Measurements from ENCODE around the gene TBCCD1. TPM values are rescaled to one million over a fixed set of nuclear protein-coding genes. Genes with fewer than 3 reads are reported as not detected.

The TBCCD1 gene
- total RNA-seq, 2 experiments from 2014 or later: 11.9 to 13.5 TPM

DNA sequence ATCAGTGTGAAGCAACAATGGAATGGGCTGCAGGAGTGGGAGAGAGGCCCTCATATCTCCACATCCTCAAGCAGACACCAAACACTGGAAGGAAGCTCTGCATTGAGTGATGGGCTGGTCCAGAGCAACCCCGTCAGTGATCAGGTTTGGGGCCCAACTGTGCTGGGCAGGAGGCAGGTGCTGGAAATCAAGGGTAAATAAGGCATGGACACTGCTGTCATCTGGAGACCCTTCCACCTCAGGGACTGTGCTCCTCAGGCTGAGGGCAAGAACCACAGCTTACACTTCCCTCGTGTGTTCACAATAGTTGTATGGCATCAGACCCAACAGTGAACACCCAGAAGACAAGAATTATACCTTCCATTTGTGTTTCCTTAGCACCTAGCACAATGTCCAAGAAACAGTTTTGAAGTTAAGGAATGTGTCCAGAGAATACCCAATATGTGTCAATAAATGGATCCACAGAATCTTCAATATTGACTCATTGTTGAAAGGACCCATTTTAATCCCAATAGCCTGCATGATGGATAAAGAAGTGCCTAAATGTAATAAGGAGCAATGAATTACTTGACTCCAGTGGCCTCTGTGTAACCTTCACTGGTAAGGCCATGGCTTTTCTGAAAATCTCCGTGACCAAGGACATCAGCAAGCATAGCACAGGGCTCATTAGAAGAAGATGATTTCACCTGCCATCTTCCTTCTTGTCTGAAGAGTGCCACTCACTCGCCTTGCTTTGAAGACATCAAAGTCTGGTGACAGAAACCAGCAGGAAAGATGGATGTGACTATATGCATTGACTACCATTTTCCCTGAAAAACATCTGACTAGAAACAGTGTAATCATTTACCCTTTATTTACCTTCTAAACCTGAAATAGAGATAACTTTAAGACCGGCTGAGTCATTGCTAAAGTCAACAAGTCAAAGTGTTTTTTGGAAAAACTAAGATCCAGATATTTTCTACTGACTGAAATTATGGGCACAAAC lies 38.7 kb upstream of the TBCCD1 start:
- Mint-ChIP-seq H3K4me3 (no peak overlapping the region), H3K27ac (no peak overlapping the region), H3K36me3 (ENCODE audit: low read depth) (no peaks in the 10 kb centered on the region), H3K9me3 (no peaks in the 10 kb centered on the region), H3K4me1 (no peaks in the 10 kb centered on the region), H3K27me3 (peaks cover 7% of the 10 kb centered on the region)
- ChIA-PET POLR2A (no interaction called here), CTCF (interaction anchor here (4.1 kb wide), 1 partner anchor 10 kb away, joined by 25 read pairs; no protein-coding TSS in a partner anchor)
- DNase-seq: no peak

DNA sequence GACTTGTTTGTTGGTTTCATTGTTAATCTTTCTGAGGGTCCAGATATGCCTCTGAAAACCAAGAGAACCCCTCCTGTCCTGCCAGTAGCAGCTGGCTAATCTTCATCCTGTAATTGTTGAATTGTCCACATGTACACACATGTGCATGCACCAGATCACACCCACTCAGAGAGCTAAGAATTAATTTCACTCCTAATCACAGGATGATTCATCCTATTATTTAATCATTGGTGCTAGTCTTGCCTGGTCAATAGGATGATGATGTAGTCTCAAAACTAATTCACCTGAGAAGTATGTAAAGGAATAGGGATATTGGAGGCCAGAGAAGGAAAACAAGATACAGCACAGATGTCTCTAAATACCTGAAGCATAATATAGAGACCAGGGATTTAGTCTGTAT lies 37.9 kb upstream of the TBCCD1 start:
- no peak overlapping the region for H3K4me3 Mint-ChIP-seq
- POLR2A ChIA-PET: no interaction called here
- CTCF ChIA-PET: interaction anchor here (4.1 kb wide), 1 partner anchor 11 kb away, joined by 25 read pairs; no protein-coding TSS in a partner anchor
- H3K36me3 Mint-ChIP-seq (ENCODE audit: low read depth): no peaks in the 10 kb centered on the region
- H3K27me3 Mint-ChIP-seq: peaks cover 7% of the 10 kb centered on the region
- no peak for DNase-seq
- no peaks in the 10 kb centered on the region for H3K9me3 Mint-ChIP-seq
- H3K27ac Mint-ChIP-seq: no peak overlapping the region
- H3K4me1 Mint-ChIP-seq: no peaks in the 10 kb centered on the region

DNA sequence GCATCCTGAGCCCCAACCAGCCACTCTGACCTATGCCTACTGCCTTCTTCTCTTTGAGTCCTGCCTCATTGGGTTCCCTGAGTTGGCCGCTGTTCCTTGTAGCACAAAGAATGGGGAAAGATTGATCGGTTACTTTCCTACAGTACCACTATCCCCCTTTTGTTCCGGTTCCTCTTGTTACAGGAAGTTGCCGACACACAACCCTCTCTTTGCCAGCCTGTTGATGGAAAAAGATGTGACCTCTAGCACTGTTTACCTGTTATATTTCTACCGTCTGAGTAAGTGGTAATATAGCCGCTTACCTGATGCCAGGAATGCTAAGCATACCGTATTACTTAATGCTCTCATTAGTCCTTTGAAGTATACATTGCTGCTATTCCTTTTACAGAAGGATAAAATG lies 36.0 kb upstream of the TBCCD1 start:
- Mint-ChIP-seq H3K4me1 (no peaks in the 10 kb centered on the region), H3K4me3 (no peak overlapping the region), H3K36me3 (ENCODE audit: low read depth) (no peaks in the 10 kb centered on the region), H3K27ac (no peak overlapping the region), H3K27me3 (peaks cover 10% of the 10 kb centered on the region), H3K9me3 (no peaks in the 10 kb centered on the region)
- DNase-seq: no peak
- CTCF ChIA-PET: interaction anchor here (4.1 kb wide), 1 partner anchor 12 kb away, joined by 25 read pairs; no protein-coding TSS in a partner anchor
- POLR2A ChIA-PET: no interaction called here

DNA sequence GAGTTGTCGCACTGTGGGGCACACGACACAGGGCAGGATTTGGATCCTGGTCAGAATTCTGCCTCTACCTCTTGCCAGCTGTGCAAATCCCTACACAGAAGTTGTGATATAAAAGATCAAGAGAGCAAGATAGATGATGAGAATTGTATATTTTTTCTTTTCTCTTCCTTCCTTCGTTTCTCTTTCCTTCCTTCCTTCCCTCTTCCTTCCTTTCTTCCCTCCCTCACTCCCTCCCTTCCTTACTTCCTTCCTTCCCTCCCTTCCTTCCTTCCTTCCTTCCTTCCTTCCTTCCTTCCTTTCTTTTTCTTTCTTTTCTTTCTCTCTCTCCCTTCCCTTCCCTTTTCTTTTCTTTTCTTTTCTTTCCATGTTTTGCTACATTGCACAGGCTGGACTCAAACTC lies 33.8 kb upstream of the TBCCD1 start:
- Mint-ChIP-seq H3K36me3 (ENCODE audit: low read depth) (no peaks in the 10 kb centered on the region), H3K9me3 (no peaks in the 10 kb centered on the region), H3K27me3 (peaks cover 10% of the 10 kb centered on the region), H3K27ac (no peak overlapping the region), H3K4me1 (no peaks in the 10 kb centered on the region), H3K4me3 (no peak overlapping the region)
- CTCF ChIA-PET: interaction anchor here (1.0 to 1.3 kb wide), 2 partner anchors 13 to 16 kb away, joined by 3 to 9 read pairs; no protein-coding TSS in a partner anchor
- POLR2A ChIA-PET: interaction anchor here (1.3 kb wide), 1 partner anchor 183 kb away, joined by 3 read pairs; the partner anchor contains the start of gene EIF4A2
- DNase-seq: no peak

DNA sequence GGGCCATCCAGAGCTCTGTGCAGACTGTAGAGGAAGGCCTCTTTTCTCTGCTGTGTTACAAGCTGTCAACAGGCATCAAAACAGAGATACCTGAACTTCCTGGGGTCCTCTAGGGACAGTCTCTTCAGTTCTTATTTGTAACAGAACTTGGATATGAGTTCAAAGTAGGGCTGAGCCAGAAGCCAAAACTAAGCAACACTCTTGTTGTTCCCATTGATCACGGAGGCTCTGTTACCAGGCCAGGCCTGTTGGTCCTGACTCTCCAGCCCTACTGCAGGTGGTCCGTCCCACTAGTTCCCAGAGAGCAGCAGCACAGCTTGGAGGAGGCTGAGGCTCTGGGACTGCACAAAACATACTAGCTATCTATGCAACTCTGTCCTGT lies 32.6 kb upstream of the TBCCD1 start:
- ChIA-PET POLR2A (interaction anchor here (1.3 kb wide), 1 partner anchor 184 kb away, joined by 3 read pairs; the partner anchor contains the start of gene EIF4A2), CTCF (interaction anchor here (1.0 to 1.3 kb wide), 3 partner anchors 10 to 17 kb away, joined by 3 to 9 read pairs (median 3); no protein-coding TSS in a partner anchor)
- Mint-ChIP-seq H3K4me3 (no peak overlapping the region), H3K4me1 (no peaks in the 10 kb centered on the region), H3K27ac (no peak overlapping the region), H3K27me3 (peaks cover 8% of the 10 kb centered on the region), H3K36me3 (ENCODE audit: low read depth) (no peaks in the 10 kb centered on the region), H3K9me3 (no peaks in the 10 kb centered on the region)
- DNase-seq: no peak

DNA sequence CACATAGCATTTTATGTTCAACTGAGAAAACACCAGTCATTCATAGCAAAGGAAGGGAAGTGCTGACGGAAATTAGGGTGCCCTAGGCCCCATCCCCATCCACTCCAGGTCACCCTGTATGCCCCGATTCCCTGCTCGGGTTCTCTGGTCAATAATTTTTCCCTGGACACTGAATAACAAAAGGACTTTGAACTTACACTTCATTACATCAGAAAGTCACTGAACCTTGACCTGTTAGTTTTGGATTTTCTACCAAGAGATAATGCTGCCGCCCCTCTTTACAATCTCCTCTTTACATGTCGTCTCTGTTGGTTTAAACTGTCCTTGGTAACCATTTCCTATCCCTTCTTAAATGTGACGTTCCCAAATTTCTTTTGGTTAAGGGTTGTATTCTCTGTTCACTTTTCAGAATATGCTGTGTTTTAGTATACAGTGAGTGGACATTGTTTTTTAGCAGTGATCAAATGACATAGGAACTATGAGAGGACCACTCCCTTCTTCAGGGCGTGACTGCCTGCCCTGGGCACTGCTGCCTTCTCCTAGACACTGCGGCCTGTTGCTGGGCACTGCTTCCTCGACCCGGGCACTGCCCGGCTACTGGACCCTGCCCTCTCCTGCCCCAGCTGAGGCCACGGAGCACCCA lies 32.1 kb upstream of the TBCCD1 start:
- Mint-ChIP-seq H3K4me1 (no peaks in the 10 kb centered on the region), H3K36me3 (ENCODE audit: low read depth) (no peaks in the 10 kb centered on the region), H3K4me3 (no peak overlapping the region), H3K27ac (no peak overlapping the region), H3K9me3 (no peaks in the 10 kb centered on the region), H3K27me3 (peaks cover 8% of the 10 kb centered on the region)
- DNase-seq: no peak
- POLR2A ChIA-PET: no interaction called here
- CTCF ChIA-PET: no interaction called here

DNA sequence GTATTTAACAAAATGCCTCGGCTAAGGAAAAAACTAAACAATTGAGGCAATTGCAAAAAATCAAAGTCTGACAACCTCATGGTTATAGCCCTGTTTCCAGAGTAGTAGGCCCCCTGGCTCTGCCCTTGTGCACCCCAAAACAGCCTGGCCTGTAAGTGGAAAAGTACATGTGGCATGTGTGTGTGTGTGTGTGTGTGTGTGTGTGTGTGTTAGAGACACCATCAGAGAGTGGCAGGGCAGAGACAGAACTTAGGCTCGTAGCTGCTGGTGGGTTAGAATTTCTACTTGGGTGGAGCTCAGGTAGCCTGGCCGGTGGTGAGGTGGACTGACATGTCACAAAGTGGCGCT lies 31.6 kb upstream of the TBCCD1 start:
- no peak for DNase-seq
- peaks cover 6% of the 10 kb centered on the region for H3K27me3 Mint-ChIP-seq
- H3K27ac Mint-ChIP-seq: no peak overlapping the region
- H3K4me1 Mint-ChIP-seq: no peaks in the 10 kb centered on the region
- H3K4me3 Mint-ChIP-seq: no peak overlapping the region
- ChIA-PET CTCF (interaction anchor here (2.9 kb wide), 1 partner anchor 17 kb away, joined by 34 read pairs; no protein-coding TSS in a partner anchor), POLR2A (no interaction called here)
- no peaks in the 10 kb centered on the region for H3K36me3 Mint-ChIP-seq (ENCODE audit: low read depth)
- H3K9me3 Mint-ChIP-seq: no peaks in the 10 kb centered on the region

DNA sequence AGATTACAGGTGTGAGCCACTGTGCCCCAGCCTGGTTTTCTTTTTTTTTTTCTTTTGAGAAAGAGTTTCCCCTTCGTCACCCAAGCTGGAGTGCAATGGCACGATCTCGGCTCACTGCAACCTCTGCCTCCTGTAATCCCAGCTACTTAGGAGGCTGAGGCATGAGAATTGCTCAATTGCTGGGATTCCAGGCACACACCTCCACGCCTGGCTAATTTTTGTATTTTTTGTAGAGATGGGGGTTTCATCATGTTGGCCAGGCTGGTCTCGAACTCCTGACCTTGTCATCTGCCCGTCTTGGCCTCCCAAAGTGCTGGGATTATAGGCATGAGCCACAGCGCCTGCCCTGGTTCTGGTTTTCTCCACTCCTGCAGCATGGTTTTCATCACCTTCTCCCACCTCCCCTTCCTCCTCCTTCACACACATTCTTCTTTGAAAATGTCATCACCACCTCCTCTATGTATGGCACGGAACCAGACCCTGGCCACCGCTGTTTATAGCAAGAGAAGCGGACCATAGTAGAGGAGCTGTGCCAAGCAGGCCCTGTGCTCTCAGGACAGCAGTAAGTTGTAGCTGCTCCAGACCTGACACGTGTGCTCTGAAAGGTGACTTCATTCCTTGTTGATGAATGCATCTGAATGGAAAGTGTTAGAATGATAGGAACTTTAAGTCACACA lies 31.1 kb upstream of the TBCCD1 start:
- DNase-seq: no peak
- Mint-ChIP-seq H3K4me1 (no peaks in the 10 kb centered on the region), H3K36me3 (ENCODE audit: low read depth) (no peaks in the 10 kb centered on the region), H3K27ac (no peak overlapping the region), H3K4me3 (no peak overlapping the region), H3K9me3 (no peaks in the 10 kb centered on the region), H3K27me3 (peaks cover 6% of the 10 kb centered on the region)
- POLR2A ChIA-PET: no interaction called here
- CTCF ChIA-PET: interaction anchor here (2.9 kb wide), 1 partner anchor 17 kb away, joined by 34 read pairs; no protein-coding TSS in a partner anchor

DNA sequence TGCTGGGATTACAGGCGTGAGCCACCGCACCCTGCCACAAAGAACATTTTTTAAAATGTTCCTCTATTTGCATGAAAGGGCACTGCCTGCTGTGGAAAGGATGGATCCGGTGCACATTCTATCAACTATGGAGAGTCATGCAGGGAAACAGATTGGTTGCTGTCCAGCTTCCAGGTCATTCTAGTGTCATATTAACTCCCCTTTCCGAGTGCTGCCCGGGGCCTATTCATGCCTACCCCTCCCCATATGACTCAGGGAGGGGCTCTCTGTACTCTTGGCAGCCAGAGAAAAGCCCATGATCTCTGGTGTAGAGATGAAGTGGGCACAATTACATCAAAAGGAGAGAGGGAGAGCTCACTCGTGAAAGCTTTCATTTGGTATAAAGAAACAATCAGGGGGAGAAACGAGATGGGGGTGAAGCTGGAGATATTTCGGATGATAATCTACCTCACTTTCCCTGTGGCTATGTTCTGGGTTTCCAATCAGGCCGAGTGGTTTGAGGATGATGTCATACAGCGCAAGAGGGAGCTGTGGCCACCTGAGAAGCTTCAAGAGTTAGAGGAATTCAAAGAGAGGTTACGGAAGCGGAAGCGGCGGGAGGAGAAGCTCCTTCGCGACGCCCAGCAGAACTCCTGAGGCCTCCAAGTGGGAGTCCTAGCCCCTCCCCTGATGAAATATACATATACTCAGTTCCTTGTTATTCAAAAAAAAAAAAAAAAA lies 29.6 kb upstream of the TBCCD1 start:
- Mint-ChIP-seq H3K27me3 (peaks cover 3% of the 10 kb centered on the region), H3K36me3 (ENCODE audit: low read depth) (no peaks in the 10 kb centered on the region), H3K4me1 (no peaks in the 10 kb centered on the region), H3K4me3 (no peak overlapping the region), H3K27ac (no peak overlapping the region), H3K9me3 (no peaks in the 10 kb centered on the region)
- CTCF ChIA-PET: interaction anchor here (0.8 to 2.9 kb wide), 4 partner anchors 14 to 27 kb away, joined by 4 to 34 read pairs (median 5); partner anchors contain the start of gene AHSG
- no peak for DNase-seq
- POLR2A ChIA-PET: interaction anchor here (0.9 to 1.2 kb wide), 2 partner anchors 20 to 26 kb away, joined by 3 read pairs; partner anchors contain the start of gene DNAJB11

DNA sequence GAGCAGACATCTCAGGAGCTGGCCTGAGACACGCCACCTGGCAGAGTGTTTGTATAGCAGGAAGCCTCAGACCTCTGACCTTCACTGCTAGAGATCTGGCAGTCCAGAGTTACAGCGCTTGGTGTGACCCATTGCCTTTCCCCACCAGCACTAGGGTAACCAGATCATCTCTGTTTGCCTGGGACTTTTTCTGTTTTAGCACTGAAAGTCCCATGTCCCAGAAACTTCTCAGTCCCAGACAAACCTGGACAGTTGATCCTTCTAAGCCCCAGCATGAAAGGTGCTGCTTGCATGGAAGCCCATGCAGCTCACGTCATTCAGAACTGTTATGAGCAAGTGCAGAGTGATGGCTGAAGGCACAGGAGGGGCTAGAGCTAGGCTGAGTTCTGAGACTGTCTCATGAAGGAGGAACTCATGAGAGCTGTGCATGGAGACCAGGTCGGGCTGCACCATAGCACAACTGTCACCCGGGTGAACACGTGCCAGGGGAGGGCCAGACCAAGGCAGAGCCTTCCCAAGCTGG lies 27.5 kb upstream of the TBCCD1 start:
- POLR2A ChIA-PET: no interaction called here
- H3K4me3 Mint-ChIP-seq: no peak overlapping the region
- no peaks in the 10 kb centered on the region for H3K36me3 Mint-ChIP-seq (ENCODE audit: low read depth)
- DNase-seq: no peak
- peaks cover 5% of the 10 kb centered on the region for H3K27me3 Mint-ChIP-seq
- CTCF ChIA-PET: no interaction called here
- no peaks in the 10 kb centered on the region for H3K9me3 Mint-ChIP-seq
- H3K4me1 Mint-ChIP-seq: peaks cover 12% of the 10 kb centered on the region
- no peak overlapping the region for H3K27ac Mint-ChIP-seq

DNA sequence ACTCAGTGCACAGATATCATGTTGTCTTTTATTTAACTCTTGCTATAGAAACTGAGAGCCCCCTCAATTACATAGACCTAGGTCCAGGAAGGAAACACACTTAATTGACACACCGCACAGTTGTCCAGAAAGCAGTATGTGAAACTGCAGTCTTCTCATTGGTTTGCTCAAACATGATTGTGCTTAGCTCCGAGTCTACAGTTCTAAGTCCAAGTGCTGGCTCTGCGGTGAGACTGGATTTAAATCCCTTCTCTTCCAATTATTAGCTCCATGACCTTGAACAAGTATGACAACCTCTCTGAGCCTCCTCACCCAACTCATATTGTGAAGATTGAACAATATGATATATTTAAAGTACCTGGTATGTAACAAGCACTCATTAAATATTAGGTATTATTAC lies 26.7 kb upstream of the TBCCD1 start:
- Mint-ChIP-seq H3K27ac (no peak overlapping the region), H3K4me1 (peaks cover 17% of the 10 kb centered on the region), H3K9me3 (no peaks in the 10 kb centered on the region), H3K36me3 (ENCODE audit: low read depth) (no peaks in the 10 kb centered on the region), H3K27me3 (peaks cover 5% of the 10 kb centered on the region), H3K4me3 (no peak overlapping the region)
- CTCF ChIA-PET: interaction anchor here (5.3 kb wide), 1 partner anchor 22 kb away, joined by 38 read pairs; no protein-coding TSS in a partner anchor
- DNase-seq: no peak
- POLR2A ChIA-PET: no interaction called here

DNA sequence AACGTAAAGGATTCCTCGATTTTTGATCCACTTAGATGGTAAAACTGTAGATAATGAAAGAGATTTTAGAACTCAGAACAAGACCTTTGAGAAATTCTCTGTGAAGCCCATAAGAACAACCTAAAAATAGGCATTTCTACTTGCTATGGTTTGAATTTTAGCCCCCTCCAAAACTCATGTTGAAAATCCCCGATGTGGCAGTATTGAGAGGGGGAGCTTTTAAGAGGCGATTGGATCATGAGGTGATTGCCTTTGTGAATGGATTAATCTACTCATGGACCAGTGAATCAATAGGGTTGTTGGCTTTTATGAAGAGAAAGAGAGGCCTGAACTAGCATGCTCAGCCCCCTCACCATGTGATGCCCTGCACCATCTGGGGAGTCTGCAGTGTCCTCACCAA lies 25.5 kb upstream of the TBCCD1 start:
- CTCF ChIA-PET: interaction anchor here (5.3 kb wide), 1 partner anchor 23 kb away, joined by 38 read pairs; no protein-coding TSS in a partner anchor
- POLR2A ChIA-PET: no interaction called here
- H3K27me3 Mint-ChIP-seq: peaks cover 2% of the 10 kb centered on the region
- H3K27ac Mint-ChIP-seq: no peak overlapping the region
- no peak overlapping the region for H3K4me3 Mint-ChIP-seq
- H3K9me3 Mint-ChIP-seq: no peaks in the 10 kb centered on the region
- DNase-seq: no peak
- peaks cover 24% of the 10 kb centered on the region for H3K4me1 Mint-ChIP-seq
- H3K36me3 Mint-ChIP-seq (ENCODE audit: low read depth): no peaks in the 10 kb centered on the region

Measured in activated CD4-positive, alpha-beta memory T cell treated with anti-CD3 and anti-CD28 coated beads, Interleukin-2, amount 10 ng/mL, durations not matched to agents 7 days and 5 days (primary cell).